GM13976 (cell line): ENCODE data around the gene TFF2.

Experiments used
- DNase-seq: peaks from one replicate; pipeline ENCODE4 v3.0.0; 2012; ENCODE audit warnings: low spot score
- CTCF ChIP-seq: IDR thresholded peaks from 2 replicates; pipeline ENCODE4 v1.5.1; 2012; ENCODE audit warnings: borderline replicate concordance, mild to moderate bottlenecking; ENCODE audit not compliant: insufficient read depth; ENCODE audit errors: extremely low read depth, missing control alignments, control extremely low read depth
- in situ Hi-C: fragments of 300-500 bp; cut with MboI; formaldehyde crosslinking; loops from one replicate; pipeline ENCODE4 v1.12.0; 2022; ENCODE audit warnings: low sequenced_read_pairs, mixed read lengths, inconsistent platforms; ENCODE audit not compliant: unreplicated experiment

Gene TFF2

GRCh38 chr21:42337830-42338728, 12.7 kb downstream of the TFF2 start:
- TF ChIP-seq CTCF: peak; percentile 60
- DNase-seq: peak; percentile 72
- in situ Hi-C loops: no loop called here

- in situ Hi-C loops: no loop called here
- no peak for DNase-seq
- TF ChIP-seq CTCF: no peak
These were observed 13.5 kb downstream of the TFF2 start for GRCh38 chr21:42337276-42337675.

GRCh38 chr21:42336054-42336453, 14.7 kb downstream of the TFF2 start:
- no peak for DNase-seq
- TF ChIP-seq CTCF: no peak
- in situ Hi-C loops: no loop called here

- in situ Hi-C loops: no loop called here
- no peak for DNase-seq
- no peak for TF ChIP-seq CTCF
These were observed 18.1 kb downstream of the TFF2 start for GRCh38 chr21:42332557-42333317.

- in situ Hi-C loops: no loop called here
- TF ChIP-seq CTCF: no peak
- DNase-seq: no peak
These were observed 19.1 kb downstream of the TFF2 start for GRCh38 chr21:42331660-42332059.

- in situ Hi-C loops: no loop called here
- peak; percentile 53 for DNase-seq
- no peak for TF ChIP-seq CTCF
These were observed 20.1 kb downstream of the TFF2 start for GRCh38 chr21:42330380-42331371.
